Measurements from ENCODE around the gene INSYN2A.

Gene INSYN2A

DNA sequence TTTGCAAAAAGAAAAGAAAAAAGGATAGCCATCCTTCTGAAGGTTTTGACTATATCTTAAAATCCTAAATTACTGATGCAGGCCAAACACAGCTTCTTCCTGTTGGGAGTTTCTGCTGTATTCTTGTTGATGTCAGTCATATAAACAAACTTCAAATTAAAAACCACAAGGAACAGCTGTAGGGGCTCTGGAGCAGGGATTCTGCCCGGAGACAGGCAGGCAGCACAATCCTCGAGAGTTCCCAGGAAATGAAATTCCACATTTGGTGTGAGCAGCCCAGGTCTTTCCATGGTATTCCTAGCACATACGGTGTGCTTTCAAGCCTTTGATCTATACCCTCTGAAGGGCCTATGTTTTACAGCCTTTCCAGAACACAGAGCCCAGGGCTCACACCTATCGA, 43.2 kb downstream of the INSYN2A start:
- Histone ChIP-seq H3K36me3 (replicated peaks in 1 of 2; ENCODE audit: control insufficient read depth in 2 of 2, insufficient read depth in 2 of 2, low read length in 2 of 2) (no peaks in the 10 kb centered on the region), H3K23ac (ENCODE audit: low read depth, low read length, poor library complexity) (no peak overlapping the region), H3K79me1 (ENCODE audit: low read depth, low read length) (no peaks in the 10 kb centered on the region), H3K27ac (replicated peaks; ENCODE audit: low read length) (no peak overlapping the region), H3K14ac (ENCODE audit: low read length) (no peak overlapping the region), H3K18ac (ENCODE audit: low read length) (no peak overlapping the region), H4K8ac (ENCODE audit: low read depth, low read length) (no peak overlapping the region), H3K4ac (ENCODE audit: low read length) (no peak overlapping the region), H2BK12ac (ENCODE audit: low read length) (no peak overlapping the region), H3K4me1 (ENCODE audit: control insufficient read depth in 2 of 2, insufficient read depth in 1 of 2, low read depth in 1 of 2, low read length in 2 of 2) (peaks cover 0 to 1% of the 10 kb centered on the region in 2 donors), H2BK5ac (ENCODE audit: low read length) (no peak overlapping the region), H4K91ac (ENCODE audit: low read depth, low read length, poor library complexity) (no peak overlapping the region), H2AK5ac (ENCODE audit: low read depth, low read length) (no peak overlapping the region), H3K9me3 (replicated peaks in 1 of 2; ENCODE audit: control insufficient read depth in 2 of 2, insufficient read depth in 1 of 2, low read depth in 1 of 2, low read length in 2 of 2) (no peaks in the 10 kb centered on the region), H3K4me3 (ENCODE audit: low read length in 2 of 2) (no peak overlapping the region), H2BK15ac (ENCODE audit: low read length) (no peak overlapping the region), H2AFZ (ENCODE audit: low read length) (no peak overlapping the region), H3K9ac (ENCODE audit: low read depth, low read length, poor library complexity) (no peak overlapping the region), H3K4me2 (ENCODE audit: insufficient read depth, low read length, poor library complexity, severe bottlenecking) (no peak overlapping the region), H3K27me3 (ENCODE audit: control insufficient read depth in 3 of 3, insufficient read depth in 3 of 3, low read depth in 1 of 3, low read length in 3 of 3) (no peaks in the 10 kb centered on the region), H2BK120ac (ENCODE audit: low read depth, low read length) (no peak overlapping the region)
- no CpG with 5 or more reads among the region's 4 CpGs for WGBS, 2 donors (ENCODE audit: extremely low coverage in 2 of 2, insufficient read length in 2 of 2, insufficient replicate concordance in 1 of 2)
- no peak for DNase-seq (ENCODE audit: low spot score)

- no peaks in the 10 kb centered on the region for H3K36me3 ChIP-seq (replicated peaks in 1 of 2; ENCODE audit: control insufficient read depth in 2 of 2, insufficient read depth in 2 of 2, low read length in 2 of 2)
- no peak overlapping the region for H3K4ac ChIP-seq (ENCODE audit: low read length)
- H4K8ac ChIP-seq (ENCODE audit: low read depth, low read length), result no peak overlapping the region
- H3K18ac ChIP-seq (ENCODE audit: low read length), result no peak overlapping the region
- H2BK12ac ChIP-seq (ENCODE audit: low read length), result no peak overlapping the region
- H3K79me1 ChIP-seq (ENCODE audit: low read depth, low read length), result no peaks in the 10 kb centered on the region
- no peaks in the 10 kb centered on the region for H3K27me3 ChIP-seq (ENCODE audit: control insufficient read depth in 3 of 3, insufficient read depth in 3 of 3, low read depth in 1 of 3, low read length in 3 of 3)
- H2AFZ ChIP-seq (ENCODE audit: low read length), result no peak overlapping the region
- H3K4me1 ChIP-seq (ENCODE audit: control insufficient read depth in 2 of 2, insufficient read depth in 1 of 2, low read depth in 1 of 2, low read length in 2 of 2), result peaks cover 3 to 4% of the 10 kb centered on the region in 2 donors
- DNase-seq (ENCODE audit: low spot score), result no peak
- no peak overlapping the region for H3K4me2 ChIP-seq (ENCODE audit: insufficient read depth, low read length, poor library complexity, severe bottlenecking)
- no peak overlapping the region for H3K14ac ChIP-seq (ENCODE audit: low read length)
- no peak overlapping the region for H2BK5ac ChIP-seq (ENCODE audit: low read length)
- H4K91ac ChIP-seq (ENCODE audit: low read depth, low read length, poor library complexity), result no peak overlapping the region
- H3K9me3 ChIP-seq (replicated peaks in 1 of 2; ENCODE audit: control insufficient read depth in 2 of 2, insufficient read depth in 1 of 2, low read depth in 1 of 2, low read length in 2 of 2), result peaks cover 0 to 2% of the 10 kb centered on the region in 2 donors
- no peak overlapping the region for H3K27ac ChIP-seq (replicated peaks; ENCODE audit: low read length)
- no peak overlapping the region for H2BK15ac ChIP-seq (ENCODE audit: low read length)
- H3K4me3 ChIP-seq (ENCODE audit: low read length in 2 of 2), result no peak overlapping the region
- no peak overlapping the region for H2BK120ac ChIP-seq (ENCODE audit: low read depth, low read length)
- no peak overlapping the region for H3K9ac ChIP-seq (ENCODE audit: low read depth, low read length, poor library complexity)
- no peak overlapping the region for H2AK5ac ChIP-seq (ENCODE audit: low read depth, low read length)
- no peak overlapping the region for H3K23ac ChIP-seq (ENCODE audit: low read depth, low read length, poor library complexity)
- WGBS, 2 donors (ENCODE audit: extremely low coverage in 2 of 2, insufficient read length in 2 of 2, insufficient replicate concordance in 1 of 2), result no CpG with 5 or more reads among the region's 9 CpGs
Measured at GRCh38 chr10:127151981-127152699, 44.3 kb downstream of the INSYN2A start.

DNA sequence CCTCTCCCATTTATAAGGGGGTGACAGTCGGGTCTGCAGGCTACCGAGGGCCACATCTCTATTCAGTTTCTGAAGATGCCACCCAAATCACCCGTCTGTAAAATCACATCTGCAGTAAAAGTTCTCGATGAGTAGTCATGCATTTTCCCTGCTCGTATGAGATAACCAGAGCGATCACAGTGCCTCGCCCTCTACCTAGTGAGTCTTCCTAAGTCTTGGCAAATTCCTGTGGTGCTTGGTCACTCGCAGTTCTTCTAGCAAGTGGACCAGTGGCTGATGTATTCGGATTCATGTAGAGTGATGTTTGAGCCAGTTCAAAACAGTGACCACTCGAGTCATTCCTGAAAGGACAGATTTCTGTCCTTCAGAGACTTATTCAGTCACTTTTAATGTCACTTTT, 44.9 kb downstream of the INSYN2A start:
- no peaks in the 10 kb centered on the region for H3K79me1 ChIP-seq (ENCODE audit: low read depth, low read length)
- no peak overlapping the region for H3K27ac ChIP-seq (replicated peaks; ENCODE audit: low read length)
- no peak overlapping the region for H4K8ac ChIP-seq (ENCODE audit: low read depth, low read length)
- H2BK12ac ChIP-seq (ENCODE audit: low read length), result no peak overlapping the region
- no peak overlapping the region for H3K4me3 ChIP-seq (ENCODE audit: low read length in 2 of 2)
- H2AK5ac ChIP-seq (ENCODE audit: low read depth, low read length), result no peak overlapping the region
- H2AFZ ChIP-seq (ENCODE audit: low read length), result no peak overlapping the region
- H3K14ac ChIP-seq (ENCODE audit: low read length), result no peak overlapping the region
- no peak overlapping the region for H2BK15ac ChIP-seq (ENCODE audit: low read length)
- no peak overlapping the region for H3K4ac ChIP-seq (ENCODE audit: low read length)
- no peak overlapping the region for H3K18ac ChIP-seq (ENCODE audit: low read length)
- DNase-seq (ENCODE audit: low spot score), result no peak
- no peak overlapping the region for H3K4me2 ChIP-seq (ENCODE audit: insufficient read depth, low read length, poor library complexity, severe bottlenecking)
- no CpG with 5 or more reads among the region's 10 CpGs for WGBS, 2 donors (ENCODE audit: extremely low coverage in 2 of 2, insufficient read length in 2 of 2, insufficient replicate concordance in 1 of 2)
- no peak overlapping the region for H2BK5ac ChIP-seq (ENCODE audit: low read length)
- no peaks in the 10 kb centered on the region for H3K27me3 ChIP-seq (ENCODE audit: control insufficient read depth in 3 of 3, insufficient read depth in 3 of 3, low read depth in 1 of 3, low read length in 3 of 3)
- no peak overlapping the region for H3K23ac ChIP-seq (ENCODE audit: low read depth, low read length, poor library complexity)
- no peak overlapping the region for H4K91ac ChIP-seq (ENCODE audit: low read depth, low read length, poor library complexity)
- no peak overlapping the region for H3K9ac ChIP-seq (ENCODE audit: low read depth, low read length, poor library complexity)
- H2BK120ac ChIP-seq (ENCODE audit: low read depth, low read length), result no peak overlapping the region
- no peaks in the 10 kb centered on the region for H3K36me3 ChIP-seq (replicated peaks in 1 of 2; ENCODE audit: control insufficient read depth in 2 of 2, insufficient read depth in 2 of 2, low read length in 2 of 2)
- peaks cover 4% of the 10 kb centered on the region in 2 donors for H3K4me1 ChIP-seq (ENCODE audit: control insufficient read depth in 2 of 2, insufficient read depth in 1 of 2, low read depth in 1 of 2, low read length in 2 of 2)
- H3K9me3 ChIP-seq (replicated peaks in 1 of 2; ENCODE audit: control insufficient read depth in 2 of 2, insufficient read depth in 1 of 2, low read depth in 1 of 2, low read length in 2 of 2), result peaks cover 0 to 2% of the 10 kb centered on the region in 2 donors

DNA sequence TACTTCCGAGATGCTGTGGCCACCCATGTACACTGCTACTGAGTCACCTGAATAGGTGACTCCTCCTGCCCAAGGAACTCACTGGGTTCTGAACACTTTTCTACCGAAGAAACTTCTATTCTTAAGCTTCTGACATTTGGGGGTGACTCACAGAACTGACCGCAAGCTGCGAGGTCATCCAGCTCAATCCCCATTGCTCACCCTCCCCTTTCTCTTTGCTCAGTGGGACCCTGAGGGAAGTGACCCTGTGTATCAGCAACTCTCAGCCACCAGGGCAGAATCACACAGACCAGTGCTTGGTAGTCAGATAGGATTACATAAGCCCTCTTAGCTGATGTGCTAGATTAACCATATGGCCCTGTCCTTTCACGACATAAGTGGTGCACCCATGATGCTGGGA, 46.3 kb downstream of the INSYN2A start:
- H3K4me2 ChIP-seq (ENCODE audit: insufficient read depth, low read length, poor library complexity, severe bottlenecking), result no peak overlapping the region
- H2AFZ ChIP-seq (ENCODE audit: low read length), result no peak overlapping the region
- H3K27me3 ChIP-seq (ENCODE audit: control insufficient read depth in 3 of 3, insufficient read depth in 3 of 3, low read depth in 1 of 3, low read length in 3 of 3), result no peaks in the 10 kb centered on the region
- H3K9me3 ChIP-seq (replicated peaks in 1 of 2; ENCODE audit: control insufficient read depth in 2 of 2, insufficient read depth in 1 of 2, low read depth in 1 of 2, low read length in 2 of 2), result peaks cover 0 to 2% of the 10 kb centered on the region in 2 donors
- no CpG with 5 or more reads among the region's 5 CpGs for WGBS, 2 donors (ENCODE audit: extremely low coverage in 2 of 2, insufficient read length in 2 of 2, insufficient replicate concordance in 1 of 2)
- no peak for DNase-seq (ENCODE audit: low spot score)
- no peak overlapping the region for H3K27ac ChIP-seq (replicated peaks; ENCODE audit: low read length)
- H2BK15ac ChIP-seq (ENCODE audit: low read length), result no peak overlapping the region
- no peak overlapping the region for H3K9ac ChIP-seq (ENCODE audit: low read depth, low read length, poor library complexity)
- no peak overlapping the region for H3K23ac ChIP-seq (ENCODE audit: low read depth, low read length, poor library complexity)
- no peak overlapping the region for H2BK5ac ChIP-seq (ENCODE audit: low read length)
- H4K8ac ChIP-seq (ENCODE audit: low read depth, low read length), result no peak overlapping the region
- H3K18ac ChIP-seq (ENCODE audit: low read length), result no peak overlapping the region
- H3K14ac ChIP-seq (ENCODE audit: low read length), result no peak overlapping the region
- H2BK12ac ChIP-seq (ENCODE audit: low read length), result no peak overlapping the region
- H3K4me3 ChIP-seq (ENCODE audit: low read length in 2 of 2), result no peak overlapping the region
- peaks cover 0 to 3% of the 10 kb centered on the region in 2 donors for H3K36me3 ChIP-seq (replicated peaks in 1 of 2; ENCODE audit: control insufficient read depth in 2 of 2, insufficient read depth in 2 of 2, low read length in 2 of 2)
- no peak overlapping the region for H2AK5ac ChIP-seq (ENCODE audit: low read depth, low read length)
- no peak overlapping the region for H2BK120ac ChIP-seq (ENCODE audit: low read depth, low read length)
- H3K4ac ChIP-seq (ENCODE audit: low read length), result no peak overlapping the region
- H3K4me1 ChIP-seq (ENCODE audit: control insufficient read depth in 2 of 2, insufficient read depth in 1 of 2, low read depth in 1 of 2, low read length in 2 of 2), result peaks cover 4 to 6% of the 10 kb centered on the region in 2 donors
- H4K91ac ChIP-seq (ENCODE audit: low read depth, low read length, poor library complexity), result no peak overlapping the region
- H3K79me1 ChIP-seq (ENCODE audit: low read depth, low read length), result no peaks in the 10 kb centered on the region

Data from neuronal stem cell (in vitro differentiated cells).